Measurements from ENCODE around the gene GTF3C6. TPM values are rescaled to one million over a fixed set of nuclear protein-coding genes. Genes with fewer than 3 reads are reported as not detected.

The GTF3C6 gene
- total RNA-seq, 1 donor from 2014 or later, result 71.3 TPM

Other genes starting within 250 kb of the GTF3C6 start
- 62.4 TPM for gene CDK19, start 143.2 kb upstream of the GTF3C6 start, total RNA-seq
- gene AMD1, start 83.9 kb upstream of the GTF3C6 start, total RNA-seq, result 116 TPM
- gene RPF2, start 23.3 kb downstream of the GTF3C6 start, total RNA-seq, result 15.5 TPM
- 11.0 TPM for gene SLC16A10, start 128.8 kb downstream of the GTF3C6 start, total RNA-seq